Spleen (tissue), 11 donors: Measurements from ENCODE around the gene EIF2A. TPM values are rescaled to one million over a fixed set of nuclear protein-coding genes. Genes with fewer than 3 reads are reported as not detected.

Source experiments
- DNase-seq: peaks from one replicate; pipeline ENCODE4 v3.0.0-alpha.2; 2020
- H3K27ac ChIP-seq, 8 donors: fragments of 200-600 bp; sonication (generic) in 7 of 8; 1 replicate in 4 of 8; 2 replicates in 4 of 8; pipeline versions ENCODE4 v1.5.0 to v1.8.0; 2016 to 2021; ENCODE audit warnings: inconsistent platforms in 4 of 8, mild to moderate bottlenecking in 4 of 8, moderate library complexity in 1 of 8
- H3K27me3 ChIP-seq, 7 donors: fragments of 200-600 bp; sonication (generic) in 6 of 7; replicated peaks in 1 of 7; 1 replicate in 4 of 7; 2 replicates in 3 of 7; pipeline versions ENCODE4 v1.5.0 to v1.8.0; 2016 to 2021; ENCODE audit warnings: inconsistent platforms in 3 of 7, mild to moderate bottlenecking in 1 of 7
- H3K36me3 ChIP-seq, 6 donors: fragments of 200-600 bp; sonication (generic) in 5 of 6; 1 replicate in 4 of 6; 2 replicates in 2 of 6; pipeline versions ENCODE4 v1.5.0 to v1.8.0; 2016 to 2021; ENCODE audit warnings: inconsistent platforms in 2 of 6
- H3K4me1 ChIP-seq, 6 donors: fragments of 200-600 bp; sonication (generic) in 5 of 6; 1 replicate in 3 of 6; 2 replicates in 3 of 6; pipeline versions ENCODE4 v1.5.0 to v1.8.0; 2016 to 2021; ENCODE audit warnings: inconsistent platforms in 3 of 6
- H3K4me3 ChIP-seq, 8 donors: fragments of 200-600 bp; sonication (generic) in 7 of 8; 1 replicate in 4 of 8; 2 replicates in 4 of 8; pipeline versions ENCODE4 v1.5.0 to v1.8.0; 2016 to 2021; ENCODE audit warnings: inconsistent platforms in 4 of 8, mild to moderate bottlenecking in 4 of 8, moderate library complexity in 2 of 8
- H3K9me3 ChIP-seq, 8 donors: fragments of 200-600 bp; sonication (generic) in 7 of 8; 1 replicate in 4 of 8; 2 replicates in 4 of 8; pipeline versions ENCODE4 v1.5.0 to v1.8.0; 2016 to 2021; ENCODE audit warnings: inconsistent platforms in 4 of 8
- CTCF ChIP-seq, 11 experiments: fragments of 200-600 bp in 7 of 11; fragments of 450-650 bp in 4 of 11; sonication (generic) in 4 of 11; IDR thresholded peaks in 8 of 11; conservative IDR thresholded peaks in 3 of 11; 1 replicate in 7 of 11; 2 replicates in 4 of 11; pipeline versions ENCODE4 v1.4.0 to v1.8.0; 2016 to 2021; ENCODE audit warnings: antibody characterized with exemption in 11 of 11, inconsistent platforms in 4 of 11, mild to moderate bottlenecking in 1 of 11
- POLR2A ChIP-seq, 3 donors: fragments of 450-650 bp; IDR thresholded peaks; one replicate each; pipeline ENCODE4 v1.5.1; 2017; ENCODE audit warnings: antibody characterized with exemption in 3 of 3, mild to moderate bottlenecking in 1 of 3
- POLR2AphosphoS5 ChIP-seq, 3 donors: sonication (generic); formaldehyde crosslinking; IDR thresholded peaks; one replicate each; pipeline ENCODE4 v1.5.1; 2017; ENCODE audit warnings: antibody characterized with exemption in 3 of 3
- WGBS, 5 donors: extraction: QIAGEN DNeasy Blood & Tissue Kit in 3 of 5; methylation state at CpG; one replicate each; pipeline versions ENCODE4 v1.1.5 to v1.1.7; 2013 to 2018; 5-methylcytosine and 5-hydroxymethylcytosine counted together
- intact Hi-C: fragments of 100-400 bp; cut with DNase I; formaldehyde crosslinking; loops from one replicate; pipeline ENCODE4 v1.15.0; 2023; ENCODE audit warnings: low total_unique reads
- polyA plus RNA-seq, 3 donors: library from polyadenylated mRNA; stranded (reverse); fragments of 200-250 nt; gene quantifications; one replicate each; pipeline ENCODE4 v1.2.1, GENCODE V29; 2013
- total RNA-seq, 7 donors: library from RNA; depleted of rRNA in 3 of 7; stranded (reverse); fragments of >200 nt in 3 of 7; fragmentation: NEBNext Ultra II Directional in 4 of 7; extraction: Animal tissue kit (Norgen Biotek cat#: 25700) in 4 of 7; gene quantifications; one replicate each; pipeline versions ENCODE4 v1.1.0 to v1.2.1, GENCODE V29; 2016 to 2021
- donor health status: healthy with polysubstance abuse.
- donor health status: DM: no; HTN: no; CAD: no; lungs with moderate emphysema.
- donor health status: DM: no; HTN: no; CAD: no.
- donor health status: Bipolar disorder and iron deficiency.
- donor health status: healthy.
- donor health status: DM: no; HTN: no; CAD: no.
- donor health status: DM: yes; HTN: yes; CAD: no.

The EIF2A gene
- total and polyA plus RNA-seq, 10 donors = 53.7 to 149 (median 78.4) TPM

GRCh38 chr3:150504483-150504882 lies 42.1 kb upstream of the EIF2A start:
- H3K27ac ChIP-seq = no peak overlapping the region
- no peaks in the 10 kb centered on the region for H3K4me1 ChIP-seq
- H3K9me3 ChIP-seq = peaks cover 0 to 26% (median 13%) of the 10 kb centered on the region in 8 donors
- intact Hi-C loops = no loop called here
- WGBS, 5 donors = 31 to 85% (median 74%) methylated on average over 2 to 3 of the region's 3 CpGs
- no peak for DNase-seq
- H3K36me3 ChIP-seq = no peaks in the 10 kb centered on the region
- no peak overlapping the region for H3K4me3 ChIP-seq
- no peak for TF ChIP-seq POLR2AphosphoS5 (IDR thresholded peaks at IDR 0.05)
- no peak for TF ChIP-seq POLR2A (IDR thresholded peaks at IDR 0.05)
- no peak for TF ChIP-seq CTCF (IDR thresholded peaks at IDR 0.05 in 8 of 11, conservative IDR thresholded peaks at IDR 0.05 in 3 of 11)
- H3K27me3 ChIP-seq = no peaks in the 10 kb centered on the region

GRCh38 chr3:150508401-150508800 lies 38.2 kb upstream of the EIF2A start:
- H3K4me3 ChIP-seq = no peak overlapping the region
- no peak for DNase-seq
- no peaks in the 10 kb centered on the region for H3K36me3 ChIP-seq
- H3K27me3 ChIP-seq = no peaks in the 10 kb centered on the region
- peaks cover 0 to 9% (median 2%) of the 10 kb centered on the region in 8 donors for H3K9me3 ChIP-seq
- intact Hi-C loops = no loop called here
- no peak overlapping the region for H3K27ac ChIP-seq
- H3K4me1 ChIP-seq = no peaks in the 10 kb centered on the region
- TF ChIP-seq POLR2A (IDR thresholded peaks at IDR 0.05) = no peak
- TF ChIP-seq CTCF (IDR thresholded peaks at IDR 0.05 in 8 of 11, conservative IDR thresholded peaks at IDR 0.05 in 3 of 11) = no peak
- no peak for TF ChIP-seq POLR2AphosphoS5 (IDR thresholded peaks at IDR 0.05)

DNA sequence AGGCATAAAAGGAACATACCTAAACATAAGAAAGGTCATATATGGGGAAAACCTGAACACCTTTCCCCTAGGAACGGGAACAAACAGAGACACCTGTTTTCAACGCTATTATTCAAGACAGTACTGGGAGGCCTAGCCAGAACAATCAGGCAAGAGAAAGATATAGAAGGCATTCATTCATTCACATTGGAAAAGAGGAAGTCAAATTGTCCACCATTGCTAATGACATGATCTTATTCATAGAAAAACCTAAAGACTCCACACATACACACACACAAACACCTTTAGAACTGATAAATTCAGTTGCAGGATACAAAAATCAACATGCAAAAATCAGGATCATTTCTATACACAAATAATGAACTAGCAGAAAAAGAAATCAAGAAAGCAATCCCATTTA lies 36.8 kb upstream of the EIF2A start:
- H3K36me3 ChIP-seq = no peaks in the 10 kb centered on the region
- DNase-seq = no peak
- intact Hi-C loops = no loop called here
- no peaks in the 10 kb centered on the region for H3K27me3 ChIP-seq
- no peak overlapping the region for H3K4me3 ChIP-seq
- H3K9me3 ChIP-seq = peaks cover 0 to 9% (median 2%) of the 10 kb centered on the region in 8 donors
- H3K4me1 ChIP-seq = no peaks in the 10 kb centered on the region
- TF ChIP-seq CTCF (IDR thresholded peaks at IDR 0.05 in 8 of 11, conservative IDR thresholded peaks at IDR 0.05 in 3 of 11) (no peak), POLR2A (IDR thresholded peaks at IDR 0.05) (no peak), POLR2AphosphoS5 (IDR thresholded peaks at IDR 0.05) (no peak)
- 89 to 96% (median 92%) methylated on average over 2 of the region's 2 CpGs for WGBS, 5 donors
- no peak overlapping the region for H3K27ac ChIP-seq

- WGBS, 5 donors = 73 to 90% (median 78%) methylated on average over 4 of the region's 4 CpGs
- intact Hi-C loops = no loop called here
- Histone ChIP-seq H3K9me3 (peaks cover 0 to 9% (median 2%) of the 10 kb centered on the region in 8 donors), H3K36me3 (no peaks in the 10 kb centered on the region), H3K4me3 (no peak overlapping the region), H3K4me1 (no peaks in the 10 kb centered on the region), H3K27ac (no peak overlapping the region), H3K27me3 (no peaks in the 10 kb centered on the region)
- TF ChIP-seq POLR2A (IDR thresholded peaks at IDR 0.05) = no peak
- no peak for DNase-seq
Measured at GRCh38 chr3:150511122-150511821, 35.3 kb upstream of the EIF2A start.
